SK-N-MC (cell line): ENCODE results near the gene PRKAR2B.

Source experiments
- EZH2 ChIP-seq: fragments of 200-600 bp; sonication (generic); IDR thresholded peaks from one replicate; pipeline ENCODE4 v1.6.1; 2017; ENCODE audit warnings: antibody characterized with exemption
- POLR2AphosphoS5 ChIP-seq: IDR thresholded peaks from 2 replicates; pipeline ENCODE4 v1.6.1; 2012; ENCODE audit warnings: mild to moderate bottlenecking, low read depth, low read length, borderline replicate concordance

GRCh38 chr7:107056728-107057473, 12.4 kb downstream of the PRKAR2B start:
- no peak for TF ChIP-seq POLR2AphosphoS5
- TF ChIP-seq EZH2 = no peak
